Thyroid gland (tissue), 4 donors: ENCODE measurements around the gene WNT8B.

Experiments used
- CTCF ChIP-seq, 6 experiments: fragments of 200-600 bp in 3 of 6; fragments of 450-650 bp in 3 of 6; sonication (generic) in 3 of 6; IDR thresholded peaks; one replicate each; pipeline ENCODE4 v1.5.1; 2016 to 2019; ENCODE audit warnings: antibody characterized with exemption in 6 of 6, mild to moderate bottlenecking in 2 of 6, inconsistent platforms in 1 of 6, moderate library complexity in 1 of 6
- POLR2A ChIP-seq, 2 donors: fragments of 450-650 bp; IDR thresholded peaks; one replicate each; pipeline ENCODE4 v1.6.1; 2017; ENCODE audit warnings: antibody characterized with exemption in 2 of 2, mild to moderate bottlenecking in 2 of 2, moderate library complexity in 1 of 2

DNA sequence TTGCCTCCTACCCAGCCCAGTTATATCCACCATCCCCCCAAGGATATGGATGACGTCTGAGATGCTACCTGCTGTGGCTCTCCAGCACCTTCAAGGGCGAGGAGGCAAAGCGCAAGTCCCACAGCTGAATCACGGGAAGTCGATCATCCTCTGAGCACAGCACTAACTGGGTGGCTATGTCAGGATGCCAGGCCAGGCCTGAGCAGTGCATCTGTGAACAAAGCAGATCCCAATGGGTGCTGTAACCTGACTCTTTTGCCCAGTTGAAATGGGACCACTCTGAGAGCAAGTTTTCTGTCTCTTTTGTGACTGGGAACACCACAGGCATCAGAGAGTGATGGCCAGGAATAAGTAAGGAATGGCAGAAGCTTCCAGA is 44.5 kb downstream of the WNT8B start:
- TF ChIP-seq POLR2A (IDR thresholded peaks at IDR 0.05) = no peak
- TF ChIP-seq CTCF (IDR thresholded peaks at IDR 0.05) = no peak
